Cardiac muscle cell (in vitro differentiated cells and primary cell): Measurements from ENCODE around the gene RCC2. TPM values are rescaled to one million over a fixed set of nuclear protein-coding genes. Genes with fewer than 3 reads are reported as not detected.

Experiments used
- DNase-seq, 2 donors: peaks; one replicate each; pipeline versions ENCODE4 v3.0.0 to v3.0.0-alpha.2; 2010 to 2017; ENCODE audit warnings: low read depth in 1 of 2, low spot score in 1 of 2
- H3K27ac ChIP-seq: fragments of 200-600 bp; sonication (generic); 2 replicates; pipeline ENCODE4 v1.5.1; 2016
- H3K27me3 ChIP-seq: fragments of 200-600 bp; sonication (generic); 2 replicates; pipeline ENCODE4 v1.6.0; 2016; ENCODE audit warnings: control low read depth
- H3K36me3 ChIP-seq: fragments of 200-600 bp; sonication (generic); 2 replicates; pipeline ENCODE4 v1.5.1; 2016; ENCODE audit warnings: control low read depth
- H3K4me1 ChIP-seq: fragments of 200-600 bp; sonication (generic); 2 replicates; pipeline ENCODE4 v1.8.1; 2017; ENCODE audit warnings: low read depth, mild to moderate bottlenecking, mixed run types
- H3K4me3 ChIP-seq: fragments of 200-600 bp; sonication (generic); 2 replicates; pipeline ENCODE4 v1.5.1; 2016; ENCODE audit warnings: mild to moderate bottlenecking
- H3K9me3 ChIP-seq: fragments of 200-600 bp; sonication (generic); 2 replicates; pipeline ENCODE4 v1.5.1; 2017; ENCODE audit warnings: low read depth, mild to moderate bottlenecking, control low read depth
- CTCF ChIP-seq: IDR thresholded peaks from 2 replicates; pipeline ENCODE4 v1.5.1; 2012; ENCODE audit warnings: low read depth, mild to moderate bottlenecking, low read length
- polyA plus RNA-seq: library from polyadenylated mRNA; unstranded; fragments of >200 nt; fragmentation: Nextera tagmentation; extraction: Ambion mirVana; gene quantifications from 2 replicates; pipeline ENCODE4 v1.2.1, GENCODE V29; 2016
- total RNA-seq: library from RNA; depleted of rRNA; stranded (reverse); fragments of >200 nt; gene quantifications from 2 replicates; pipeline ENCODE4 v1.2.3, GENCODE V29; 2016

Gene RCC2
- total and polyA plus RNA-seq, 2 experiments from 2014 or later: 34.0 to 61.5 TPM

GRCh38 chr1:17371896-17372295, 67.6 kb downstream of the RCC2 start, which contains the start of gene PADI6:
Gene PADI6 (plus strand): TSS chr1:17372196. CDS start chr1:17372246, 50 bp downstream.
- no peak within 1 kb of the TSS for H3K4me3 ChIP-seq
- TF ChIP-seq CTCF: no peak
- no peaks in the 10 kb centered on the region for H3K4me1 ChIP-seq
- no peak within 1 kb of the TSS for H3K27ac ChIP-seq
- H3K36me3 ChIP-seq: no peaks in the 10 kb centered on the region
- H3K27me3 ChIP-seq: no peaks in the 10 kb centered on the region
- no peaks in the 10 kb centered on the region for H3K9me3 ChIP-seq
- DNase-seq: no peak

GRCh38 chr1:17370618-17371017, 68.9 kb downstream of the RCC2 start:
- no peaks in the 10 kb centered on the region for H3K9me3 ChIP-seq
- H3K27ac ChIP-seq: no peak overlapping the region
- no peaks in the 10 kb centered on the region for H3K27me3 ChIP-seq
- H3K36me3 ChIP-seq: no peaks in the 10 kb centered on the region
- no peak for TF ChIP-seq CTCF
- H3K4me1 ChIP-seq: no peaks in the 10 kb centered on the region
- H3K4me3 ChIP-seq: no peak overlapping the region
- DNase-seq: no peak

GRCh38 chr1:17369466-17369865, 70.0 kb downstream of the RCC2 start:
- no peak for TF ChIP-seq CTCF
- Histone ChIP-seq H3K9me3 (no peaks in the 10 kb centered on the region), H3K27me3 (no peaks in the 10 kb centered on the region), H3K36me3 (no peaks in the 10 kb centered on the region), H3K4me1 (no peaks in the 10 kb centered on the region), H3K4me3 (no peak overlapping the region), H3K27ac (no peak overlapping the region)
- DNase-seq: peak in 1 of 2 donors; percentile 10

- no peaks in the 10 kb centered on the region for H3K36me3 ChIP-seq
- H3K4me1 ChIP-seq: no peaks in the 10 kb centered on the region
- no peak overlapping the region for H3K4me3 ChIP-seq
- no peak for DNase-seq
- H3K27ac ChIP-seq: no peak overlapping the region
- H3K9me3 ChIP-seq: no peaks in the 10 kb centered on the region
- no peak for TF ChIP-seq CTCF
- H3K27me3 ChIP-seq: no peaks in the 10 kb centered on the region
These were observed 74.2 kb downstream of the RCC2 start for GRCh38 chr1:17365293-17365692.

- no peaks in the 10 kb centered on the region for H3K9me3 ChIP-seq
- H3K27me3 ChIP-seq: no peaks in the 10 kb centered on the region
- no peak for DNase-seq
- no peaks in the 10 kb centered on the region for H3K36me3 ChIP-seq
- H3K27ac ChIP-seq: no peak overlapping the region
- TF ChIP-seq CTCF: no peak
- H3K4me1 ChIP-seq: no peaks in the 10 kb centered on the region
- H3K4me3 ChIP-seq: no peak overlapping the region
These were observed 75.7 kb downstream of the RCC2 start for GRCh38 chr1:17363771-17364170.

- Histone ChIP-seq H3K27ac (no peak overlapping the region), H3K9me3 (no peaks in the 10 kb centered on the region), H3K4me1 (no peaks in the 10 kb centered on the region), H3K27me3 (no peaks in the 10 kb centered on the region), H3K4me3 (no peak overlapping the region), H3K36me3 (no peaks in the 10 kb centered on the region)
- DNase-seq: no peak
- no peak for TF ChIP-seq CTCF
These were observed 76.1 kb downstream of the RCC2 start for GRCh38 chr1:17363351-17363750.
